Breast epithelium (tissue), 3 donors: ENCODE results near the gene LIMS4. TPM values are rescaled to one million over a fixed set of nuclear protein-coding genes. Genes with fewer than 3 reads are reported as not detected.

Source experiments
- total RNA-seq, 3 donors: library from RNA; depleted of rRNA; stranded (reverse); fragments of >200 nt; gene quantifications; one replicate each; pipeline ENCODE4 v1.1.0, GENCODE V29; 2016

Gene LIMS4
- total RNA-seq, 3 donors from 2014 or later: 0.64 to 2.0 (median 1.3) TPM

Other genes with a start within 250 kb of the LIMS4 start
- gene RGPD6, start 104.4 kb upstream of the LIMS4 start, total RNA-seq: 100 to 1,000 TPM in 1 of 3 donors, 10 to 100 TPM in 2; 41.4 to 111 (median 45.9) TPM
- 1 to 10 TPM in 2 of 3 donors, under 1 TPM in 1; 0.66 to 2.5 (median 2.2) TPM for gene BUB1, start 205.2 kb upstream of the LIMS4 start, total RNA-seq